IPS-NIHi11 (cell line): Measurements from ENCODE around the gene RIMBP3C.
"Not testable (repeated sequence)": the region's sequence is repeated elsewhere in the genome, so short reads cannot be mapped to it uniquely, and the experiment has no call there.

ENCODE experiments used
- DNase-seq: peaks from one replicate; pipeline ENCODE4 v3.0.0; 2012; ENCODE audit warnings: mixed read lengths, low spot score

Gene RIMBP3C

GRCh38 chr22:21526705-21527500 lies 24.4 kb downstream of the RIMBP3C start:
- not testable (repeated sequence) for DNase-seq

- not testable (repeated sequence) for DNase-seq
Measured at GRCh38 chr22:21516970-21517764, 34.1 kb downstream of the RIMBP3C start.

- not testable (repeated sequence) for DNase-seq
Measured at GRCh38 chr22:21516522-21516921, 34.7 kb downstream of the RIMBP3C start.

GRCh38 chr22:21515234-21515633 lies 36.0 kb downstream of the RIMBP3C start:
- not testable (repeated sequence) for DNase-seq

- not testable (repeated sequence) for DNase-seq
Measured at GRCh38 chr22:21514117-21514516, 37.1 kb downstream of the RIMBP3C start.

- DNase-seq, result not testable (repeated sequence)
Measured at GRCh38 chr22:21512022-21512421, 39.2 kb downstream of the RIMBP3C start.

- not testable (repeated sequence) for DNase-seq
Measured at GRCh38 chr22:21510397-21510796, 40.9 kb downstream of the RIMBP3C start.

GRCh38 chr22:21499623-21500506 lies 51.4 kb downstream of the RIMBP3C start:
- DNase-seq, result not testable (repeated sequence)

GRCh38 chr22:21498489-21498888 lies 52.8 kb downstream of the RIMBP3C start:
- DNase-seq, result not testable (repeated sequence)

- DNase-seq, result not testable (repeated sequence)
Measured at GRCh38 chr22:21497984-21498383, 53.3 kb downstream of the RIMBP3C start.
